ENCODE measurements around the gene ITGA6. TPM values are rescaled to one million over a fixed set of nuclear protein-coding genes. Genes with fewer than 3 reads are reported as not detected.
"Not testable (repeated sequence)": the region's sequence is repeated elsewhere in the genome, so short reads cannot be mapped to it uniquely, and the experiment has no call there.

ITGA6 gene
- total RNA-seq, 4 donors from 2014 or later: 201 to 357 (median 225) TPM

DNA sequence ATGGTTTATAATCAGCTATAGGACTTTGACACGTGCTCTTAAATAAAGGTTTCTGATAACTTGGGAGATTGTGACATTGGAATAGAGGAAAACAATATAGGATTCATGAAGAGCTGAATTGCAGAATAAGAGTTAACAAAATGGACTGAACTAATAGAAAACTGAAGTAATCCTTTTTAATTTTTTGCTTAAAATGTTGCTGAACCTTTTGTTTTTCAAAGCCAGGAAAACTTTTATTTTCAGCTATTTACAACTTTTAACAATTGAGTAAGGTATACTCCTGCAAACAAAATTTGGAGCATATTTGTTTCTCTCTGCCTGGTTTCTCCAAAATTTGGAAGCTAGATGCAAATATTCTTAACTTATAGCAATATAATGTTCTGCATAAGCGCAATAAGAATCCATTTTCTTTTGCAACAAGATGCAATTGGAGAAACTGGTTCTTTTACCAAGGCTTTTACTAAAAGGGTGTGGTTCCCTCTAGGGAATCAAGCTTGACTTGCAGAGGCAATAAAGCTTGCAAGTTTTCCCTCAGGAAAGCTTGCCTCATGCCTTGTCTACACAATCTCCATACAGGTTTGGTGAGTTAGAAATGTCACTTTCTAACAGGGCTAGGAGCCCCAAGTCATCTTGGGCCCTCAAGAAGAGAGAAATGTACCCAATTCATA, 118.2 kb downstream of the ITGA6 start:
- H3K27ac ChIP-seq: no peak overlapping the region
- no peak for DNase-seq
- no peaks in the 10 kb centered on the region for H3K4me1 ChIP-seq
- H3K27me3 ChIP-seq: no peaks in the 10 kb centered on the region
- H3K36me3 ChIP-seq: no peaks in the 10 kb centered on the region
- no peak overlapping the region for H3K4me3 ChIP-seq
- no peaks in the 10 kb centered on the region for H3K9me3 ChIP-seq
- TF ChIP-seq POLR2A (IDR thresholded peaks at IDR 0.05): no peak
- TF ChIP-seq, protein P1, sequence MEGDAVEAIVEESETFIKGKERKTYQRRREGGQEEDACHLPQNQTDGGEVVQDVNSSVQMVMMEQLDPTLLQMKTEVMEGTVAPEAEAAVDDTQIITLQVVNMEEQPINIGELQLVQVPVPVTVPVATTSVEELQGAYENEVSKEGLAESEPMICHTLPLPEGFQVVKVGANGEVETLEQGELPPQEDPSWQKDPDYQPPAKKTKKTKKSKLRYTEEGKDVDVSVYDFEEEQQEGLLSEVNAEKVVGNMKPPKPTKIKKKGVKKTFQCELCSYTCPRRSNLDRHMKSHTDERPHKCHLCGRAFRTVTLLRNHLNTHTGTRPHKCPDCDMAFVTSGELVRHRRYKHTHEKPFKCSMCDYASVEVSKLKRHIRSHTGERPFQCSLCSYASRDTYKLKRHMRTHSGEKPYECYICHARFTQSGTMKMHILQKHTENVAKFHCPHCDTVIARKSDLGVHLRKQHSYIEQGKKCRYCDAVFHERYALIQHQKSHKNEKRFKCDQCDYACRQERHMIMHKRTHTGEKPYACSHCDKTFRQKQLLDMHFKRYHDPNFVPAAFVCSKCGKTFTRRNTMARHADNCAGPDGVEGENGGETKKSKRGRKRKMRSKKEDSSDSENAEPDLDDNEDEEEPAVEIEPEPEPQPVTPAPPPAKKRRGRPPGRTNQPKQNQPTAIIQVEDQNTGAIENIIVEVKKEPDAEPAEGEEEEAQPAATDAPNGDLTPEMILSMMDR (IDR thresholded peaks at IDR 0.05): no peak

DNA sequence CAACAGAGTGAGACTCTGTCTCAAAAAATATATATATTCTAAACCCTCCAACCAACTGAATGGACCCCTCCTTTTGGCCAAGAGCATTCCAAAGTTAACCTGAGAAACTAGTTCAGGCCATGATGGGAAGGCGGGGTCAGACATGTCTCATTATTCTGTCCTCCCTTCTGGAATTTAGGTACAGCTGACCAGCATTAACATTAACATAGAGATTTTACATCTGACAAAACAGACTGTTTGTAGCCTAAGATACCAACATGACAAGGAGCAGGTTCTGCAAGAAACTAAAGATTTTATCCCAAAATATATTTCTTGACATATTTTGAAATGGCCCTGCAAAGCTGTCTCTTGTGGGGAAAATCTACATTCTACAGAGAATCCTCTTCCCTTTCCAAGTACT, 121.7 kb downstream of the ITGA6 start:
- Histone ChIP-seq H3K9me3 (no peaks in the 10 kb centered on the region), H3K36me3 (no peaks in the 10 kb centered on the region), H3K4me1 (no peaks in the 10 kb centered on the region), H3K27ac (no peak overlapping the region), H3K27me3 (no peaks in the 10 kb centered on the region), H3K4me3 (no peak overlapping the region)
- no peak for DNase-seq
- TF ChIP-seq POLR2A (IDR thresholded peaks at IDR 0.05): no peak
- TF ChIP-seq, protein P1 (IDR thresholded peaks at IDR 0.05): no peak

DNA sequence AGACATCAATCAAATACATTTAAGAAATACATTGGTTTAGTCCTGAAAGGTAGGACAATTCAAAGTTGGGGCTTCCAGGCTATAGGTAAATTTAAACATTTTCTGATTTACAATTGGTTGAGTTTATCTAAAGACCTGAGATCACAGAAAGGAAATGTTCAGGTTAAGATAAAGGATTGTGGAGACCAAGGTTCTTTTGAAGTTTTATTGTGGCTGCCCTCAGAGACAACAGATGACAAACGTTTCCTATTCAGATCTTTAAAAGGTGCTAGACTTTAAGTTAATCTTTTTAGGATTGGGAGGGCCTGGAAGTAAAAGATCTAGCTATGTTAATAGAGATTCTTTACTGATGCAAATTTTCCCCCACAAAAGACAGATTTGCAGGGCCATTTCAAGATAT, 122.4 kb downstream of the ITGA6 start:
- H3K36me3 ChIP-seq, DNase-seq, H3K27ac ChIP-seq, H3K4me3 ChIP-seq, H3K9me3 ChIP-seq, H3K4me1 ChIP-seq, H3K27me3 ChIP-seq: not testable (repeated sequence)

DNA sequence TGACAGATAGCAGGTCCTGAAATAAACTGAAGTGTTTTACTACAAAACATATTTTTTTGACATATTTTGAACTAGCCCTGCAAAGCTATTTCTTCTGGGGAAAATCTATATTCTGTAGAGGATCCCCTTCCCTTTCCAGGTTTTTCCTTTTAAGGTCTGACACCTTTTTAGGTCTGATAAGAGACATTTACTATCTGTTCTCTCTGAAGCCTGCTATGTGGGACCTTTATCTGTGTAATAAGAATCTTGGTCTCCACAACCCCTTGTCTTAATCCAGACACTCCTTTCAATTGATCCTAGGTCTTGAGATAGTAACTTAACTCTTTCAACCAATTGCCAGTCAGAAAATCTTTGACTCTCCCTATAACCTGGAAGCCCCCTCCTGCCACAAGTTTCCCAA, 123.0 kb downstream of the ITGA6 start:
- TF ChIP-seq POLR2A (IDR thresholded peaks at IDR 0.05): no peak
- TF ChIP-seq, protein P1 (IDR thresholded peaks at IDR 0.05): no peak
- Histone ChIP-seq H3K9me3 (no peaks in the 10 kb centered on the region), H3K27me3 (no peaks in the 10 kb centered on the region), H3K36me3 (no peaks in the 10 kb centered on the region), H3K4me3 (no peak overlapping the region), H3K4me1 (no peaks in the 10 kb centered on the region), H3K27ac (no peak overlapping the region)
- no peak for DNase-seq

DNA sequence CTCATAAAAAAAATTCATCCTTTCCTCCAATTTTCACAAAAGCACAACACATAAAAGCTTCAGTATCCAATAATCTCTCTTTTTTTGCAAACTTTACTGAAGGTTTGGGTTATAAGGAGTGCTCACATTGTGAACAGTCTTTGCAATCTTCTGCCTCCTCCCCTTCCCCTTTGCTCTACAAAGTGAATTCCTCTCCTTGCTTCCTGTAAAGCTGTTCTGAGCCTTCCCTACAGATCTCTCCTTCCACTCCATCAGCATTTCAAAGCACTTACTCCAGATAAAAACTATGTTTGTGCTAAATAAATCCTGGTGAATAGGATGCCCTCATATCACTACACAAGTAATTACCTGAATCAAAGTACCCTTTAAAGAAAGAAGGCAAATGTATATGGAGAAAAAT, 123.9 kb downstream of the ITGA6 start:
- no peak overlapping the region for H3K27ac ChIP-seq
- H3K4me3 ChIP-seq: no peak overlapping the region
- no peaks in the 10 kb centered on the region for H3K4me1 ChIP-seq
- H3K9me3 ChIP-seq: no peaks in the 10 kb centered on the region
- DNase-seq: no peak
- H3K36me3 ChIP-seq: no peaks in the 10 kb centered on the region
- no peak for TF ChIP-seq POLR2A (IDR thresholded peaks at IDR 0.05)
- TF ChIP-seq, protein P1 (IDR thresholded peaks at IDR 0.05): no peak
- no peaks in the 10 kb centered on the region for H3K27me3 ChIP-seq

DNA sequence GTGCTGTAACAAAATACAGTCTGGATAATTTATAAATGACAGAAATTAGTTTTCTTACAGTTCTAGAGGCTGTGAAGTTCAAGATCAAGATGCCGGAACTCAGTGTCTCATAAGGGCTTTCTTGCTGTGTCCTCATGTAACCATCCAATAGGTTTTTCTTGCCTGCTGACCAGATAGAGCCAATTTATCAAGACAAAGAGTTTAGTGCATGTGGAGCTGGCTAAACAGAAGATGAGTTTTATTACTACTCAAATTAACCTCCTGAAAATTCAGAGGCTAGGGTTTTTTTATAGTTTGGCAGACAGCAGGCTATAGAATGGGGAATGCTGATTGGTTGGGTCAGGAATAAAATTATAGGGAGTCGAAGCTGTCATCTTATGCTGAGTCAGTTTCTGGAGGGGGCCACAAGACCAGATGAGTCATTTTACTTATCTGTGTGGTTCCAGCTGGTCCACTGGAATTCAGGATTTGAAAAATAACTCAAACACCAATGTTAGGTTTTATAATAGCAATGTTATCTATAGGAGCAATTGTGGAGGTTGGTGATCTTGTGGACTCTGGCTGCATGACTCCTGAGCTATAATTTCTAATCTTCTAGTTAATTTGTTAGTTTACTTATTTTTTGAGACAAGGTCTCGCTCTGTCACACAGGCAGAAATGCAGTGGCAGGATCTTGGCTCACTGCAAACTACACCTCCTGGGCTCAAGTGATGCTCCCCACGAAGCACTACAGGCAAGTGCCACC, 125.3 kb downstream of the ITGA6 start:
- no peak overlapping the region for H3K4me3 ChIP-seq
- DNase-seq: no peak
- TF ChIP-seq, protein P1 (IDR thresholded peaks at IDR 0.05): no peak
- H3K36me3 ChIP-seq: no peaks in the 10 kb centered on the region
- peaks cover 0 to 8% (median 2%) of the 10 kb centered on the region in 4 donors for H3K4me1 ChIP-seq
- no peak overlapping the region for H3K27ac ChIP-seq
- H3K27me3 ChIP-seq: no peaks in the 10 kb centered on the region
- H3K9me3 ChIP-seq: no peaks in the 10 kb centered on the region

Data from Peyer's patch (tissue), 4 donors.